Naive thymus-derived CD4-positive, alpha-beta T cell (primary cell): ENCODE data around the gene AFG3L2. TPM values are rescaled to one million over a fixed set of nuclear protein-coding genes. Genes with fewer than 3 reads are reported as not detected.

ENCODE experiments used
- ATAC-seq: fragments of 150-1000 bp; cut with Tn5 transposase; 2 replicates; pipeline ENCODE4 v1.10.0; 2021; ENCODE audit warnings: mild to moderate bottlenecking, moderate library complexity
- CTCF ChIA-PET: fragments of 350-600 bp; sonication (Branson Sonifier 250); formaldehyde crosslinking; loops from one replicate; lab custom pipeline; 2021; ENCODE audit warnings: antibody characterized with exemption; lab: Charles Lee
- POLR2A ChIA-PET: fragments of 350-600 bp; sonication (Branson Sonifier 250); formaldehyde crosslinking; loops from one replicate; lab custom pipeline; 2021; ENCODE audit warnings: antibody characterized with exemption, inconsistent platforms; lab: Charles Lee
- DNase-seq, 9 donors: peaks; one replicate each; pipeline versions ENCODE4 v3.0.0 to v3.0.0-alpha.2; 2020 to 2022; ENCODE audit warnings: mixed read lengths in 1 of 9
- H3K27ac ChIP-seq: one replicate; pipeline ENCODE4 v1.7.0; 2013; ENCODE audit warnings: mild to moderate bottlenecking, low read depth, low read length, moderate library complexity
- H3K27me3 ChIP-seq, 2 donors: one replicate each; pipeline ENCODE4 v1.7.0; 2013; ENCODE audit warnings: low read length in 2 of 2, mild to moderate bottlenecking in 2 of 2, moderate library complexity in 2 of 2; ENCODE audit not compliant: control insufficient read depth in 2 of 2, insufficient read depth in 2 of 2
- H3K36me3 ChIP-seq, 3 experiments: 1 replicate in 2 of 3; 2 replicates in 1 of 3; pipeline ENCODE4 v1.7.0; 2013; ENCODE audit warnings: low read length in 3 of 3, mild to moderate bottlenecking in 3 of 3, moderate library complexity in 1 of 3; ENCODE audit not compliant: insufficient read depth in 3 of 3, control insufficient read depth in 2 of 3
- H3K4me1 ChIP-seq, 2 donors: one replicate each; pipeline ENCODE4 v1.7.0; 2013; ENCODE audit warnings: low read length in 2 of 2, mild to moderate bottlenecking in 2 of 2, moderate library complexity in 1 of 2; ENCODE audit not compliant: control insufficient read depth in 2 of 2, insufficient read depth in 2 of 2
- H3K4me3 ChIP-seq: 2 replicates; pipeline ENCODE4 v1.7.0; 2013; ENCODE audit warnings: mild to moderate bottlenecking, low read length
- H3K9me3 ChIP-seq, 3 experiments: 1 replicate in 2 of 3; 2 replicates in 1 of 3; pipeline ENCODE4 v1.7.0; 2013; ENCODE audit warnings: low read length in 3 of 3; ENCODE audit not compliant: control insufficient read depth in 2 of 3
- H3K27ac Mint-ChIP-seq, 9 donors: one replicate each; pipeline ENCODE4 v1.8.0; 2020 to 2022; ENCODE audit warnings: mixed read lengths in 9 of 9, mild to moderate bottlenecking in 8 of 9, moderate library complexity in 5 of 9, inconsistent platforms in 2 of 9
- H3K27me3 Mint-ChIP-seq, 5 donors: one replicate each; pipeline ENCODE4 v1.8.0; 2021 to 2022; ENCODE audit warnings: mixed read lengths in 5 of 5, mild to moderate bottlenecking in 1 of 5
- H3K36me3 Mint-ChIP-seq, 5 donors: one replicate each; pipeline ENCODE4 v1.8.0; 2020 to 2022; ENCODE audit warnings: mixed read lengths in 5 of 5, mild to moderate bottlenecking in 3 of 5, inconsistent platforms in 1 of 5
- H3K4me1 Mint-ChIP-seq, 7 donors: one replicate each; pipeline ENCODE4 v1.8.0; 2020 to 2022; ENCODE audit warnings: mixed read lengths in 7 of 7, mild to moderate bottlenecking in 3 of 7, inconsistent platforms in 1 of 7
- H3K4me3 Mint-ChIP-seq, 10 donors: one replicate each; pipeline ENCODE4 v1.8.0; 2020 to 2022; ENCODE audit warnings: mild to moderate bottlenecking in 10 of 10, mixed read lengths in 10 of 10, moderate library complexity in 6 of 10, inconsistent platforms in 2 of 10
- H3K9me3 Mint-ChIP-seq, 11 donors: one replicate each; pipeline ENCODE4 v1.8.0; 2020 to 2022; ENCODE audit warnings: mixed read lengths in 11 of 11, mild to moderate bottlenecking in 4 of 11, inconsistent platforms in 1 of 11, moderate library complexity in 1 of 11
- intact Hi-C, 2 donors: fragments of 100-400 bp; cut with micrococcal nuclease; formaldehyde crosslinking; loops; one replicate each; pipeline ENCODE4 v1.15.1; 2023
- polyA plus RNA-seq, 2 donors: library from polyadenylated mRNA; unstranded; fragments of 300-500 nt; fragmentation: Illumina TruSeq; gene quantifications; one replicate each; pipeline ENCODE4 v1.2.3, GENCODE V29; 2021
- total RNA-seq, 6 experiments: library from RNA in 5 of 6; stranded (reverse) in 5 of 6; gene quantifications; 1 replicate in 5 of 6; 2 replicates in 1 of 6; pipeline ENCODE4 v1.2.3 and lab custom pipeline; 2021 to 2026

Gene AFG3L2
- total and polyA plus RNA-seq, 7 experiments from 2014 or later = 26.3 to 42.3 (median 32.0) TPM

DNA sequence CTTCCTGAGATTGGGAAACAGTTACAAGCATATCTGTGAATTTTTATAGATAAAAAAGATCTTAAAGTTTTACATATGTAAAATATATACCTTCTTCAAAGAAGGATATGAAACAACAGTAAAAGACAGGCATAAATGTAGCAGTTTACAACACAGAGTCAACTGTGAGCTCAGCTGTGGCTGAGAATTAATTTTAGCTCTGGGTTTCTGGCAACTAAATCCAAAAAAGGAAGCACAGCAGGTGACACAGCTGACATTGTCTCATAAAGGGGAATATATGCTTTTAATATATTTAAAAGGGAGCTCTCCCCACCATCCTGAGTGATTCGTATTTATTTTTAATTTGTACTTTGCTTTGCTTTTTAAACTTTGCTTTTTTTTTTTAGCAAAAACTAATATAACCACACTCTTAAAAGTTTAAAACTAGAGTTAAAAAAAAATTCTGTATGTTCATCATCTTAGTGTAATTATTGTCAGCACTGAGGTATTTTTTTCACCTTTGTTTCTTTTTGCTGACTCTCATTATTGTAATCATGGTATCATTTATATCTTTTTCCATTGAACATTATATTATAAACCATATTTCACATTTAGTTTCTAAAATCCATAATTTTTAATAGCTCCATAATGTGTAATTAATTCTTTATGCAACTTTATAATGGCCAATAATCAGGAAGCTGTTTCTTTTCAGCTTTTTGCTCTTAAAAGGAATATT lies 62.3 kb downstream of the AFG3L2 start:
- peaks cover 0 to under 1% of the 10 kb centered on the region in 2 donors for H3K27me3 ChIP-seq
- H3K27ac ChIP-seq = no peak overlapping the region
- peaks cover 0 to 1% (median 0%) of the 10 kb centered on the region in 7 donors for H3K4me1 Mint-ChIP-seq
- ChIA-PET CTCF (no interaction called here), POLR2A (no interaction called here)
- H3K27ac Mint-ChIP-seq = no peak overlapping the region
- peaks cover 0 to 26% (median 0%) of the 10 kb centered on the region in 5 donors for H3K36me3 Mint-ChIP-seq
- H3K4me3 ChIP-seq = no peak overlapping the region
- no peak overlapping the region for H3K4me3 Mint-ChIP-seq
- H3K4me1 ChIP-seq = no peaks in the 10 kb centered on the region
- no peak for ATAC-seq
- intact Hi-C loops = no loop called here
- H3K9me3 Mint-ChIP-seq = peaks cover 0 to 33% (median 10%) of the 10 kb centered on the region in 11 donors
- no peaks in the 10 kb centered on the region for H3K36me3 ChIP-seq
- no peaks in the 10 kb centered on the region for H3K9me3 ChIP-seq
- DNase-seq = no peak
- H3K27me3 Mint-ChIP-seq = peaks cover 3 to 21% (median 12%) of the 10 kb centered on the region in 5 donors

DNA sequence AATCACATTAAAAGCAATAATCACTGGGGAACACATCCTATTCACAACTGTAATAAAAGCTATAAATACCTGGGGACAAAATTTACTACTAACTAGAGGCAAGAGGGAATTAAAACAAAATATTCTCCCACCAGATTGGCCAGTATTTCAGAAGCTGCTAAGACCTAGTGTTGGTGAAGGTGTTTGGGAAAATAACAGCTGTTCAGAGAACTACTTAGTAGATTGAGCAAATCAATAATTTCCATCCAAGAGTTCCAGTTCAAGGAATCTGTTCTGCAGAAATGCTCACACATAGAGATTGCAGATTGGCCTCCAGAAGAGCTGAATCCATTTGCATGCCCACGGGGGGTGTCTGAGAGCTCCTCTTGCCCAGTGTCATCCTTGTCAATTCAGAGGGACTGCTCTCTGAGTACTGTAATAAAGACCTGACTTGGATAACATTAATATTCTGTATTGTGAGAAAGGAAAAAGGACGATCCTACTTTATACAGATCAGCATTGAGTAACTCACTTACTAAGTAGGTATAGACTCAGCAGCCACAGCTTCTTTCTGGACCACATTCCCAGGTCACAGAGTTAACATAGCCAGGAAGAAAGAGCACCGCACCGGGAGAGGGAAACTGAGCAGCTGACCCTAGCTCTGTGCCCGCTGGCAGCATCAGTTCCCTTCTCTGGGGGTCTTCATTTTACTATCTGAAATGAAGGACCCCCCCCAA lies 63.3 kb downstream of the AFG3L2 start:
- no peak overlapping the region for H3K4me3 Mint-ChIP-seq
- DNase-seq (no peak), ATAC-seq (no peak)
- H3K36me3 Mint-ChIP-seq = peaks cover 0 to 29% (median 0%) of the 10 kb centered on the region in 5 donors
- Histone ChIP-seq H3K4me3 (no peak overlapping the region), H3K27me3 (peaks cover 0 to 4% of the 10 kb centered on the region in 2 donors), H3K9me3 (no peaks in the 10 kb centered on the region), H3K27ac (no peak overlapping the region), H3K4me1 (no peaks in the 10 kb centered on the region), H3K36me3 (no peaks in the 10 kb centered on the region)
- ChIA-PET POLR2A (no interaction called here), CTCF (interaction anchor here (0.6 kb wide), 1 partner anchor 33 kb away, joined by 3 read pairs; no protein-coding TSS in a partner anchor)
- H3K9me3 Mint-ChIP-seq = peaks cover 0 to 36% (median 10%) of the 10 kb centered on the region in 11 donors
- peaks cover 0 to 6% (median 0%) of the 10 kb centered on the region in 7 donors for H3K4me1 Mint-ChIP-seq
- peaks cover 7 to 28% (median 18%) of the 10 kb centered on the region in 5 donors for H3K27me3 Mint-ChIP-seq
- no peak overlapping the region for H3K27ac Mint-ChIP-seq
- intact Hi-C loops = no loop called here

GRCh38 chr18:12312976-12313375 lies 64.1 kb downstream of the AFG3L2 start:
- H3K9me3 Mint-ChIP-seq = peaks cover 0 to 36% (median 10%) of the 10 kb centered on the region in 11 donors
- no peak overlapping the region for H3K27ac Mint-ChIP-seq
- Histone ChIP-seq H3K36me3 (no peaks in the 10 kb centered on the region), H3K9me3 (no peaks in the 10 kb centered on the region), H3K4me3 (no peak overlapping the region), H3K27ac (no peak overlapping the region), H3K27me3 (peaks cover 0 to 4% of the 10 kb centered on the region in 2 donors), H3K4me1 (no peaks in the 10 kb centered on the region)
- H3K4me3 Mint-ChIP-seq = no peak overlapping the region
- CTCF ChIA-PET = no interaction called here
- peaks cover 7 to 28% (median 18%) of the 10 kb centered on the region in 5 donors for H3K27me3 Mint-ChIP-seq
- peaks cover 0 to 6% (median 0%) of the 10 kb centered on the region in 7 donors for H3K4me1 Mint-ChIP-seq
- POLR2A ChIA-PET = no interaction called here
- ATAC-seq = no peak
- DNase-seq = no peak
- intact Hi-C loops = no loop called here
- peaks cover 0 to 29% (median 0%) of the 10 kb centered on the region in 5 donors for H3K36me3 Mint-ChIP-seq

DNA sequence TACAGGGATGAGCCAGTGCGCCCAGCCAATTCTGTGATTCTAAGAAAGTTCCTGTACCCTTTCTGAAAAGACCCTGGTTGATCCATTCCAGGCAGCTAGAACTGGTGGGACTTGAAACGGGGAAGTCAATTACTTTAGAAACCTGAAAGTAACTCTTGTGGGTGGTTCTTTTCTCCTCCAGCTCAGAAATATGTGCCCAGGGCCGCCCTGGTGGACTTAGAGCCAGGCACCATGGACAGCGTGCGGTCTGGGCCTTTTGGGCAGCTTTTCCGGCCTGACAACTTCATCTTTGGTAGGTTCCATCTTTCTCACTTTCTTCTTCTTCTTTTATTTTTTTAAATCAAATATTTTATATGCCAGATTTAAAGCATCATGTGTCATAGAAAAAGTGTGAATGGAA lies 66.3 kb downstream of the AFG3L2 start:
- Histone ChIP-seq H3K4me1 (peaks cover 0 to 4% of the 10 kb centered on the region in 2 donors), H3K27ac (no peak overlapping the region), H3K27me3 (peaks cover 0 to 4% of the 10 kb centered on the region in 2 donors), H3K9me3 (no peaks in the 10 kb centered on the region), H3K36me3 (no peaks in the 10 kb centered on the region), H3K4me3 (no peak overlapping the region)
- Mint-ChIP-seq H3K36me3 (peaks cover 0 to 29% (median 0%) of the 10 kb centered on the region in 5 donors), H3K9me3 (peaks cover 0 to 36% (median 10%) of the 10 kb centered on the region in 11 donors), H3K27ac (no peak overlapping the region), H3K27me3 (peaks cover 25 to 45% (median 37%) of the 10 kb centered on the region in 5 donors), H3K4me1 (peaks cover 4 to 17% (median 12%) of the 10 kb centered on the region in 7 donors), H3K4me3 (peak overlapping the region in 1 of 10 donors; percentile 21)
- ATAC-seq = no peak
- intact Hi-C loops = no loop called here
- CTCF ChIA-PET = no interaction called here
- POLR2A ChIA-PET = no interaction called here
- DNase-seq = no peak

GRCh38 chr18:12309683-12310198 lies 67.3 kb downstream of the AFG3L2 start:
- H3K27me3 Mint-ChIP-seq = peaks cover 32 to 55% (median 44%) of the 10 kb centered on the region in 5 donors
- no peak overlapping the region for H3K4me3 ChIP-seq
- H3K27ac ChIP-seq = no peak overlapping the region
- peaks cover 0 to 4% of the 10 kb centered on the region in 2 donors for H3K4me1 ChIP-seq
- ChIA-PET CTCF (no interaction called here), POLR2A (no interaction called here)
- H3K9me3 Mint-ChIP-seq = peaks cover 0 to 36% (median 10%) of the 10 kb centered on the region in 11 donors
- no peak overlapping the region for H3K27ac Mint-ChIP-seq
- peak overlapping the region in 6 of 10 donors; percentile 2 to 78 (median 50) for H3K4me3 Mint-ChIP-seq
- peaks cover 0 to 4% of the 10 kb centered on the region in 2 donors for H3K27me3 ChIP-seq
- H3K4me1 Mint-ChIP-seq = peaks cover 4 to 17% (median 12%) of the 10 kb centered on the region in 7 donors
- no peaks in the 10 kb centered on the region for H3K36me3 ChIP-seq
- intact Hi-C loops = loop anchor here in 1 of 2 donors (2.0 kb wide), 1 partner anchor 67 kb away; the partner anchor contains the start of gene AFG3L2
- peaks cover 0 to 27% (median 0%) of the 10 kb centered on the region in 5 donors for H3K36me3 Mint-ChIP-seq
- ATAC-seq = no peak
- no peaks in the 10 kb centered on the region for H3K9me3 ChIP-seq
- no peak for DNase-seq

- Mint-ChIP-seq H3K9me3 (peaks cover 0 to 34% (median 9%) of the 10 kb centered on the region in 11 donors), H3K27me3 (peaks cover 35 to 63% (median 53%) of the 10 kb centered on the region in 5 donors), H3K36me3 (peaks cover 0 to 24% (median 0%) of the 10 kb centered on the region in 5 donors), H3K4me3 (peak overlapping the region in 5 of 10 donors; percentile 48 to 78 (median 54)), H3K27ac (peak overlapping the region in 1 of 9 donors; percentile 46), H3K4me1 (peaks cover 4 to 17% (median 12%) of the 10 kb centered on the region in 7 donors)
- CTCF ChIA-PET = no interaction called here
- intact Hi-C loops = loop anchor here in 1 of 2 donors (2.0 kb wide), 1 partner anchor 68 kb away; the partner anchor contains the start of gene AFG3L2
- no peak overlapping the region for H3K4me3 ChIP-seq
- H3K27me3 ChIP-seq = peaks cover 0 to 4% of the 10 kb centered on the region in 2 donors
- DNase-seq (peak in 2 of 9 donors; percentile 28 to 60), ATAC-seq (peak; percentile 79)
- H3K27ac ChIP-seq = no peak overlapping the region
- H3K9me3 ChIP-seq = no peaks in the 10 kb centered on the region
- POLR2A ChIA-PET = no interaction called here
- peaks cover 0 to 4% of the 10 kb centered on the region in 2 donors for H3K4me1 ChIP-seq
- no peaks in the 10 kb centered on the region for H3K36me3 ChIP-seq
Measured at GRCh38 chr18:12308386-12309100, 68.5 kb downstream of the AFG3L2 start.
